Measurements from ENCODE around the gene FOXP2.

- TF ChIP-seq CTCF (IDR thresholded peaks at IDR 0.05) (no peak), POLR2A (IDR thresholded peaks at IDR 0.05) (no peak)
Observed at GRCh38 chr7:114478384-114478783, 63.8 kb downstream of the FOXP2 start.
